ENCODE results near the gene FOXP4.

GRCh38 chr6:41591122-41591521 lies 44.9 kb downstream of the FOXP4 start:
- TF ChIP-seq CTCF (IDR thresholded peaks at IDR 0.05; ENCODE audit: low read depth, low read length, missing input control) (no peak), EGR1 (IDR thresholded peaks at IDR 0.05; ENCODE audit: low read depth in 2 of 2) (no peak), REST (IDR thresholded peaks at IDR 0.05) (no peak), FOXA1 (IDR thresholded peaks at IDR 0.05) (no peak), TAF1 (conservative IDR thresholded peaks at IDR 0.05) (no peak), GABPA (IDR thresholded peaks at IDR 0.05 in 1 of 2, conservative IDR thresholded peaks at IDR 0.05 in 1 of 2) (no peak)
- TF ChIP-seq, protein P1, sequence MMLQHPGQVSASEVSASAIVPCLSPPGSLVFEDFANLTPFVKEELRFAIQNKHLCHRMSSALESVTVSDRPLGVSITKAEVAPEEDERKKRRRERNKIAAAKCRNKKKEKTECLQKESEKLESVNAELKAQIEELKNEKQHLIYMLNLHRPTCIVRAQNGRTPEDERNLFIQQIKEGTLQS (IDR thresholded peaks at IDR 0.05): no peak

All from liver (tissue), 3 donors.